ENCODE results near the gene PLAGL2.
"Not testable (repeated sequence)": the region's sequence is repeated elsewhere in the genome, so short reads cannot be mapped to it uniquely, and the experiment has no call there.

Gene PLAGL2

DNA sequence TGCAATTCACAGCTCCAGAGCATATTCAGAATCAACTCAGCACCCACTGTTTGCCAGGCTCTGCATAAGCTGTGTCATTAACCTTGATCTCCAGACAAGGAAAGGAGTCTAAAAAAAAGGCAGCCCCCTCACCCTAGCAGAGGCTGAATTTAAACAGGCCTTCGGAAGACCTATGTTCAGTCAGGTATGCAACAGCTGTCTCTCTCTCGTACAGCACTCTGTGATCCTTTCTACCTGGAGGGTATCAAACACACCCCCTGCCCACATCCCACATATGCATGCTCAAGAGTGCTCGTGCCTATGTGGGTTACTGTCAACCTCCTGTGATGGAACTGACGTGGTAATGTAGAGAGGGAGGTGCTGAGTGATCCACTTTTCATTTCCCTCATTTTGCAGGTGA lies 8.5 kb downstream of the PLAGL2 start:
- H3K27ac ChIP-seq, result no peak overlapping the region
- CTCF ChIA-PET, result no interaction called here
- POLR2A ChIA-PET (ENCODE audit: low non-redundant PET), result no interaction called here
- TF ChIP-seq, protein P1, sequence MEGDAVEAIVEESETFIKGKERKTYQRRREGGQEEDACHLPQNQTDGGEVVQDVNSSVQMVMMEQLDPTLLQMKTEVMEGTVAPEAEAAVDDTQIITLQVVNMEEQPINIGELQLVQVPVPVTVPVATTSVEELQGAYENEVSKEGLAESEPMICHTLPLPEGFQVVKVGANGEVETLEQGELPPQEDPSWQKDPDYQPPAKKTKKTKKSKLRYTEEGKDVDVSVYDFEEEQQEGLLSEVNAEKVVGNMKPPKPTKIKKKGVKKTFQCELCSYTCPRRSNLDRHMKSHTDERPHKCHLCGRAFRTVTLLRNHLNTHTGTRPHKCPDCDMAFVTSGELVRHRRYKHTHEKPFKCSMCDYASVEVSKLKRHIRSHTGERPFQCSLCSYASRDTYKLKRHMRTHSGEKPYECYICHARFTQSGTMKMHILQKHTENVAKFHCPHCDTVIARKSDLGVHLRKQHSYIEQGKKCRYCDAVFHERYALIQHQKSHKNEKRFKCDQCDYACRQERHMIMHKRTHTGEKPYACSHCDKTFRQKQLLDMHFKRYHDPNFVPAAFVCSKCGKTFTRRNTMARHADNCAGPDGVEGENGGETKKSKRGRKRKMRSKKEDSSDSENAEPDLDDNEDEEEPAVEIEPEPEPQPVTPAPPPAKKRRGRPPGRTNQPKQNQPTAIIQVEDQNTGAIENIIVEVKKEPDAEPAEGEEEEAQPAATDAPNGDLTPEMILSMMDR (conservative IDR thresholded peaks at IDR 0.05; ENCODE audit: low read depth), result no peak
- DNase-seq (ENCODE audit: low spot score), result no peak

DNA sequence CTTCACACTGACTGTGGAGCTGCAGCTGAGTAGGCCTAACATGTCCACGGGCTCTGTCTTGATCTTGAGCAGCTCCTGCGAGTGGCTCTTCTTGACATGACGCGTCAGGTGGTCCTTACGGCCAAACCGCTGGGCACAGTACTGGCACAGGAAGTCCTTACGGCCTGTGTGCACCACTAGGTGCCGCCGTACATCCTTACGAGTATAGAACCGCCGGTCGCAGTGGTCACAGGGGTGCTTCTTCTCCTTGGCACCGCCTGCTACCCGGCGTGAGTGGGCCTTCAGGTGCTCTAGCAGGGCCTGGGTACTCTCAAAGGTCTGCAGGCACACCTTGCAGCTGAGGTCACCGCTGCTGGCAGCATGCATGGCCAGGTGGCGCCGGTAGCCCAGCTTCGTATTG lies 10.4 kb downstream of the PLAGL2 start:
- CTCF ChIA-PET, result interaction anchor here (0.6 kb wide), 1 partner anchor 483 kb away, joined by 3 read pairs; no protein-coding TSS in a partner anchor
- POLR2A ChIA-PET (ENCODE audit: low non-redundant PET); DNase-seq (ENCODE audit: low spot score); H3K27ac ChIP-seq: not testable (repeated sequence)

- CTCF ChIA-PET, result interaction anchor here (0.6 kb wide), 2 partner anchors 197 to 484 kb away, joined by 3 read pairs; no protein-coding TSS in a partner anchor
- POLR2A ChIA-PET (ENCODE audit: low non-redundant PET), result not testable (repeated sequence)
These were observed 10.9 kb downstream of the PLAGL2 start for GRCh38 chr20:32196613-32197012.

GRCh38 chr20:32195581-32195980 lies 12.0 kb downstream of the PLAGL2 start:
- no peak overlapping the region for H3K27ac ChIP-seq
- DNase-seq (ENCODE audit: low spot score), result no peak
- TF ChIP-seq, protein P1 (conservative IDR thresholded peaks at IDR 0.05; ENCODE audit: low read depth), result no peak
- ChIA-PET CTCF (no interaction called here), POLR2A (ENCODE audit: low non-redundant PET) (no interaction called here)

More at GRCh38 chr20:32196613-32197012, 10.9 kb downstream of the PLAGL2 start:
- H3K27ac ChIP-seq; DNase-seq (ENCODE audit: low spot score): not testable (repeated sequence)

GRCh38 chr20:32193996-32194395 lies 13.5 kb downstream of the PLAGL2 start:
- H3K27ac ChIP-seq, result no peak overlapping the region
- ChIA-PET CTCF (interaction anchor here (0.6 kb wide), 1 partner anchor 821 kb away, joined by 4 read pairs; no protein-coding TSS in a partner anchor), POLR2A (ENCODE audit: low non-redundant PET) (no interaction called here)
- no peak for DNase-seq (ENCODE audit: low spot score)
- TF ChIP-seq, protein P1 (conservative IDR thresholded peaks at IDR 0.05; ENCODE audit: low read depth), result no peak

GRCh38 chr20:32193336-32193735 lies 14.2 kb downstream of the PLAGL2 start:
- CTCF ChIA-PET; DNase-seq (ENCODE audit: low spot score); H3K27ac ChIP-seq; POLR2A ChIA-PET (ENCODE audit: low non-redundant PET): not testable (repeated sequence)

- ChIA-PET CTCF (interaction anchor here (0.5 kb wide), 1 partner anchor 13 kb away, joined by 3 read pairs; no protein-coding TSS in a partner anchor), POLR2A (ENCODE audit: low non-redundant PET) (no interaction called here)
- TF ChIP-seq, protein P1 (conservative IDR thresholded peaks at IDR 0.05; ENCODE audit: low read depth), result no peak
These were observed 14.8 kb downstream of the PLAGL2 start for GRCh38 chr20:32192698-32193097.

DNA sequence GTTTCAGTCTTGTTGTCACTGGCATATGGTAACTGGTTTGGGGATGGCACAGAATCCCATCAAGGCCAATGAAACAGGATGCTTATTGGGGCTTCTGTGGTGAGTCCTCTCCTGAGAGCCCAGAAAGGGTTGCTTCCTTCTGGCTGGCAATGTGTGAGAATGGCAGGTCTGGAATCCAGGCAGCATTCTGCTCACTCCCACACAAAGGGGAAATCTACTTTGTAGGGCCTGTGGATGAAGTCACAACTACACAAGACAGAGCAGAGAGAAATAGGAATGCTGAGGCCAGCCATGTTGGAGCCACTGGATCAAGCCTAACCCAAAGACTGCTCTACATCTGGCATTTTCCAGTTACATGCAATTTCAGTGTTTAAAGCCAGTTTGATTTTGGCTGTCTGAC lies 15.7 kb downstream of the PLAGL2 start:
- CTCF ChIA-PET, result no interaction called here
- no peak for DNase-seq (ENCODE audit: low spot score)
- POLR2A ChIA-PET (ENCODE audit: low non-redundant PET), result no interaction called here
- H3K27ac ChIP-seq, result peak overlapping the region; percentile 29; the same call in 1 of the 2 replicates
- TF ChIP-seq, protein P1 (conservative IDR thresholded peaks at IDR 0.05; ENCODE audit: low read depth), result no peak

More at GRCh38 chr20:32192698-32193097, 14.8 kb downstream of the PLAGL2 start:
- H3K27ac ChIP-seq, result no peak overlapping the region
- DNase-seq (ENCODE audit: low spot score), result no peak
